ENCODE results near the gene DAW1. TPM values are rescaled to one million over a fixed set of nuclear protein-coding genes. Genes with fewer than 3 reads are reported as not detected.

Gene DAW1, protein sequence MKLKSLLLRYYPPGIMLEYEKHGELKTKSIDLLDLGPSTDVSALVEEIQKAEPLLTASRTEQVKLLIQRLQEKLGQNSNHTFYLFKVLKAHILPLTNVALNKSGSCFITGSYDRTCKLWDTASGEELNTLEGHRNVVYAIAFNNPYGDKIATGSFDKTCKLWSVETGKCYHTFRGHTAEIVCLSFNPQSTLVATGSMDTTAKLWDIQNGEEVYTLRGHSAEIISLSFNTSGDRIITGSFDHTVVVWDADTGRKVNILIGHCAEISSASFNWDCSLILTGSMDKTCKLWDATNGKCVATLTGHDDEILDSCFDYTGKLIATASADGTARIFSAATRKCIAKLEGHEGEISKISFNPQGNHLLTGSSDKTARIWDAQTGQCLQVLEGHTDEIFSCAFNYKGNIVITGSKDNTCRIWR
- total RNA-seq, result not detected

DNA sequence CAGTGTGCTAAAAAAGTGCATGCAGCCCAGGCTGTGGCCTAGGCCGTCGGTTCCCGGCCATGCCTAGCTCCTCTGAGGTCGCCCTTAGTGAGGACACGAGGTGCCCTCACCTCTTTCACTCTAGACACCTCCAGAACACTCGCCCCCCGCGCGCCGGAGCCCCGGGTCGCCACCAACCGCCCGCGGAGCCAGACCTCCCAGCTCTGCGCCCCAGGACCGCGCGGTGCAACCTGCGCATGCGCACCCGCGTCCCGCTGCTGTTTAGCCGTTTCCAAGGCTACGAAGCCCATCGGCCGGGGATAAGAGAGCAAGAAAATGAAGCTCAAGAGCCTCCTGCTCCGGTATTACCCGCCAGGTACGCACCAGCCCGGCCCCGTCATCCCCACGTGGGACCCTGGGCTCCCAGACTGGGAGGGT lies at the start of gene DAW1:
Gene DAW1, plus strand, starts transcription at position 257 of the 417 bp plus-strand sequence. Its CDS starts 59 bp downstream, at position 316.
- Histone ChIP-seq H3K36me3 (no peaks in the 10 kb centered on the region), H3K27me3 (no peaks in the 10 kb centered on the region), H3K9me3 (no peaks in the 10 kb centered on the region), H3K4me3 (peak within 1 kb of the TSS; percentile 35), H3K27ac (no peak within 1 kb of the TSS), H3K4me1 (peaks cover 3% of the 10 kb centered on the region), H3K9ac (ENCODE audit: low read depth in 2 of 2, low read length in 2 of 2) (peak within 1 kb of the TSS in 1 of 2 donors; percentile 19)
- peak; percentile 65 for DNase-seq
- intact Hi-C loops (cut with DNase I), result no loop called here
- TF ChIP-seq, protein P1, sequence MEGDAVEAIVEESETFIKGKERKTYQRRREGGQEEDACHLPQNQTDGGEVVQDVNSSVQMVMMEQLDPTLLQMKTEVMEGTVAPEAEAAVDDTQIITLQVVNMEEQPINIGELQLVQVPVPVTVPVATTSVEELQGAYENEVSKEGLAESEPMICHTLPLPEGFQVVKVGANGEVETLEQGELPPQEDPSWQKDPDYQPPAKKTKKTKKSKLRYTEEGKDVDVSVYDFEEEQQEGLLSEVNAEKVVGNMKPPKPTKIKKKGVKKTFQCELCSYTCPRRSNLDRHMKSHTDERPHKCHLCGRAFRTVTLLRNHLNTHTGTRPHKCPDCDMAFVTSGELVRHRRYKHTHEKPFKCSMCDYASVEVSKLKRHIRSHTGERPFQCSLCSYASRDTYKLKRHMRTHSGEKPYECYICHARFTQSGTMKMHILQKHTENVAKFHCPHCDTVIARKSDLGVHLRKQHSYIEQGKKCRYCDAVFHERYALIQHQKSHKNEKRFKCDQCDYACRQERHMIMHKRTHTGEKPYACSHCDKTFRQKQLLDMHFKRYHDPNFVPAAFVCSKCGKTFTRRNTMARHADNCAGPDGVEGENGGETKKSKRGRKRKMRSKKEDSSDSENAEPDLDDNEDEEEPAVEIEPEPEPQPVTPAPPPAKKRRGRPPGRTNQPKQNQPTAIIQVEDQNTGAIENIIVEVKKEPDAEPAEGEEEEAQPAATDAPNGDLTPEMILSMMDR (IDR thresholded peaks at IDR 0.05), result no peak

DNA sequence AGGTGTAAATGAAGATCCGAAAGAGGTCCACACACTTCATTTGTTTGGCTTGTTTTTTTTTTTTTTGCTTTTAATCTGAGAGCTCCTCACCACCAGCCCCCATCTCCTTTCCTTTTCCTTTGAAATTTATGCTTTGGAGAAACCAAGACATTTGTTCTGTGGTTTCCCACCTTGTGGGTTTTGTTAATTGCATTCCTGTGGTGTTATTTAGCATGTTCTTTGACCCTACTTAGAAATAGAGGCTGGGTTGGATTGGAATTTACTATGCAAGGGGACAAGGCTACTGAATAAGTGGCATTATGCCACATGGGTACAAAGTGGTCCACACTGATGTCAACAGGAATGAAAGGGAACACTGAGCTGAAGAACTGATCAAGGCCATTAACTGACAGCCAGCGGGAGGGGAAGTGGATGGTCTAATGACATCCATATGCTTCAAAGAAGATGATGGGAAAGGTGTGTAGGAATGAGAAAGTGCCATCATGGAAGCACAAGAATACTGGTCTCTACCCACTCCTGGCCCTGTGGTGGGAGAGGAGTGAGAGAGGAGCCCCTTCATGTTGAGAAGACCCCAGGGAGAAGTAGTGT lies 48.9 kb upstream of the DAW1 start:
- Histone ChIP-seq H3K4me3 (no peak overlapping the region), H3K9ac (ENCODE audit: low read depth in 2 of 2, low read length in 2 of 2) (no peak overlapping the region), H3K27me3 (no peaks in the 10 kb centered on the region), H3K36me3 (no peaks in the 10 kb centered on the region), H3K4me1 (peaks cover 3% of the 10 kb centered on the region), H3K27ac (no peak overlapping the region), H3K9me3 (no peaks in the 10 kb centered on the region)
- TF ChIP-seq, protein P1 (IDR thresholded peaks at IDR 0.05), result no peak
- no peak for DNase-seq
- intact Hi-C loops (cut with DNase I), result no loop called here

DNA sequence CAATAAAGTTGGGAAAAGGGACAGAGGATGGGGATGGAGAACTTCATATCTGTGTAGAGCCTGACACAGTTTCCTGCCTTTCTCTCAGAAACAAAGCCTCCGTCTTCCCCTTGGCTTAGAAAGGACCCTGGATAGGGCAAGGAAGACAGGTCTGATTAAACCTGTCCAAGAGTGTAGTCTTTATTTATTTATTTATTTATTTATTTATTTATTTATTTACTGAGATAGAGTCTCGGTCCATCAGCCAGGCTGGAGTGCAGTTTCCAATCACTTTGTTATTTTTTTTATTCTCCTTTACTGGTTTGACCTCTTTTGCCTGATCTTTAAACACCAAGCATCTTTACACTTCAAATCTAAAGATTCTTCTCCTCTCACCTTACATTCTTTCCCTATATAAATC lies 47.5 kb upstream of the DAW1 start:
- no peak overlapping the region for H3K27ac ChIP-seq
- intact Hi-C loops (cut with DNase I), result no loop called here
- H3K27me3 ChIP-seq, result no peaks in the 10 kb centered on the region
- H3K9me3 ChIP-seq, result no peaks in the 10 kb centered on the region
- DNase-seq, result no peak
- no peak overlapping the region for H3K9ac ChIP-seq (ENCODE audit: low read depth in 2 of 2, low read length in 2 of 2)
- peaks cover 3% of the 10 kb centered on the region for H3K4me1 ChIP-seq
- TF ChIP-seq, protein P1 (IDR thresholded peaks at IDR 0.05), result no peak
- H3K4me3 ChIP-seq, result no peak overlapping the region
- H3K36me3 ChIP-seq, result no peaks in the 10 kb centered on the region

DNA sequence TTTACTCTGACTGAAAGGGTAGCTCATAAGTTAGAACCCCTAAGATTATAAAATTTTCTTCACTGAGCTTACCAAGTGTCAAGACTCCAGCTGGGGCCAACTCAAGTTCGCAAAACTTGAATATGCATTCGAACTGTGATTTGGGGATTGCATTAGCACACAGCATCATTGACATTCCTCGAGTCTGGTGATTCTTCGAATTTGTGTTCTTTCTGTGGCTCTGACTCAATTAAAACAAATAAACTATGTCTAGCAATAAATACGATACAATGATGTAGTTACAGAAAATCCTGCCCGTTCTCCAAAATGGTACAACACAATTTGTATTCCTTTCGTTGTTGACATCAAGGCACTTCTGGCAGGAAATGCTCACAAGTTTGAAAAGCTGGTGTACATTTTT lies 46.7 kb upstream of the DAW1 start:
- no peaks in the 10 kb centered on the region for H3K36me3 ChIP-seq
- peaks cover 3% of the 10 kb centered on the region for H3K4me1 ChIP-seq
- intact Hi-C loops (cut with DNase I), result no loop called here
- no peaks in the 10 kb centered on the region for H3K27me3 ChIP-seq
- no peak overlapping the region for H3K27ac ChIP-seq
- H3K9ac ChIP-seq (ENCODE audit: low read depth in 2 of 2, low read length in 2 of 2), result no peak overlapping the region
- TF ChIP-seq, protein P1 (IDR thresholded peaks at IDR 0.05), result no peak
- H3K4me3 ChIP-seq, result no peak overlapping the region
- DNase-seq, result no peak
- H3K9me3 ChIP-seq, result no peaks in the 10 kb centered on the region

DNA sequence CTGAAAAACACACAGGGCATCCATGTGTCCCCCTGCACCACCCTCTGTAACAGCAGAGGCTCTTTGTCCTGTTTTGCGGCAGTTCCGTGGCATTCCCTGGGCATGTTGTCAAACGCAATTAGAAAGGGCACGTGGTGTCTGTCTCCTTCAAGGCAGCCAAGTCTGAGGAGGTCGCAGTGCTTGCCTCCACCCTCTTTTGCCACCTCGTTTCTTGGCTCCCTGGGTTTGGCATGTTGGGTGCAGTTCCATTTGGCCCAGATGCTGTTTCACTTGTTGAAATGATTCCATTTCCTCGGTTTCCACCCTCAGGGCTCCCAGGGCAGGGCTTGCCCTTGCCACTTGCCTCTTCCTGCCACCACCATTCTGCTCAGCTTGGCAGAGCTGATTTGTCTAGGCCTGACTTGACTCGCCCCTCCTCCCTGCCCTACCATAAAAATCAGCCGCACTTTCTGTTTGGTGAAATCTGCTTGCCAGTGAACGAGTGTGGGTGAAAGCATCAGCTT lies 45.4 kb upstream of the DAW1 start:
- intact Hi-C loops (cut with DNase I), result no loop called here
- peak overlapping the region in 1 of 2 donors; percentile 23 for H3K9ac ChIP-seq (ENCODE audit: low read depth in 2 of 2, low read length in 2 of 2)
- TF ChIP-seq, protein P1 (IDR thresholded peaks at IDR 0.05), result no peak
- H3K4me3 ChIP-seq, result no peak overlapping the region
- H3K4me1 ChIP-seq, result peaks cover 3% of the 10 kb centered on the region
- no peaks in the 10 kb centered on the region for H3K9me3 ChIP-seq
- no peaks in the 10 kb centered on the region for H3K36me3 ChIP-seq
- no peaks in the 10 kb centered on the region for H3K27me3 ChIP-seq
- peak; percentile 57 for DNase-seq
- no peak overlapping the region for H3K27ac ChIP-seq

Data from colonic mucosa (tissue), 4 donors.